NCI-H510A (cell line): Measurements from ENCODE around the gene NEDD8.

Source experiments
- DNase-seq: peaks from one replicate; lab custom pipeline; 2025; lab: John Stamatoyannopoulos, UW

The NEDD8 gene

DNA sequence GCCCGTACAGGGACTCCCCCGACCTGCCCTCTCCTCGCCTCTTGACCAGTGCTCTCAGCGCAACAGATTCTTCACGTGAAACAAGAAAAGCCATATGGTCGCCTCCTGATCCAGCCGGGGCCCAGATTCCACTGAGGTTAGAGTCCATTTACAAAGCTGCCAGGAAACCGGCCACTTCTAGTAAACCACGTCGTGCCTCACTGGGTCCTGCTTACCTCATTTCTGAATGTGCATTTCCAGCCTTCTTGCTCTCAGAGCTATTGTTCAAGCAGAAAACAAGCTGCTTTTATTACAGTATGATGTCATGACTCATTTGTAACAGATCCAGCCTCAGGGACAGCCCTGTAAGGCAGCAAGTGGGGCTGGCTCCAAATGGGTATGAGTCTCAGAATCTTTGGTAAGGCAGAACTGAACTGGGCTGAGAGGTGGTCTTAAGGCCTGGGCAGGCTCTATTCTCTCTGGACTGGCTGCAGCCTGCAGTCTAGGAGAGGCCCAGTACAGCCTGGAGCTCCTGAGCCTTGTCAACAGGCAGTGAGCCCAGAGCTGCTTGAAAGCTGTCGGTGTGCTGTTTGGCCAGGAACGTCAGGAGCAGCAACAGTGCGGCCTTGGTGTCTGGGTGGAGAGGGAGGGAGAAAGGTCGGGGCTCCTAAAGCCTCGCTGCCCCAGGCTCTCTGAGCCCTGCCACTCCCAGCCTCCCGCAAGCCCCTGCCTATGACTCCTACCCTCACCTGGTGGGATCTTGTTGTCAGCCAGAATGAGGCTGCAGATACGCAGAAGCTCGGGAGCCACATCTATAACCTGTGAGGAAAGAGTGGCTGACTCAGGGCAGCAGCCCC, 52.0 kb downstream of the NEDD8 start:
- no peak for DNase-seq

DNA sequence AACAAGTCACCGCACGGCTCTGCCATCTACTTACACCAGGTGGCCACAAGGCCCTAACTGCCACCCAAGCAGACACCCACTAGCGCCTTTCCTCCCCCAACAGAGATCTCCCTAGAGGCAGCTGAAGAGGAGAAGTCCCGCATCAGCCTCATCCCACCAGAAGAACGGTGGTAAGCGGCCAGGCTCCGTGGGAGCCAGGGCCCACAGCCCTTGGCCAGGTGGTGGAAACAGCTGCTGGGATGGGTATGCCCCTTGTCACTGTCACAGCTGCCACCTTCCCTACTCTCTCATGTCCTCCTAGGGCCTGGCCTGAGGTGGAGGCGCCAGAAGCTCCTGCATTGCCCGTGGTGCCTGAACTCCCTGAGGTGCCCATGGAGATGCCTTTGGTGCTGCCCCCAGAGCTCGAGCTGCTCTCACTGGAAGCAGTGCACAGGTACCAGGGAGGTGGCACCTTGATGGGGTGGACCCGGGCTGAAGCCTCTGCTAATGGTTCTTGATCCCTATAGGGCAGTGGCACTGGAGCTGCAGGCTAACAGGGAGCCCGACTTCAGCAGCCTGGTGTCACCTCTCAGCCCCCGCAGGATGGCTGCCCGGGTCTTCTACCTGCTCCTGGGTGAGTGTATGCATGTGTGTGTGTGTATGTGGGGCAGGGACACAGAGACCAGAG, 52.7 kb downstream of the NEDD8 start:
- no peak for DNase-seq

GRCh38 chr14:24178399-24179178, 53.6 kb downstream of the NEDD8 start:
- DNase-seq: no peak

DNA sequence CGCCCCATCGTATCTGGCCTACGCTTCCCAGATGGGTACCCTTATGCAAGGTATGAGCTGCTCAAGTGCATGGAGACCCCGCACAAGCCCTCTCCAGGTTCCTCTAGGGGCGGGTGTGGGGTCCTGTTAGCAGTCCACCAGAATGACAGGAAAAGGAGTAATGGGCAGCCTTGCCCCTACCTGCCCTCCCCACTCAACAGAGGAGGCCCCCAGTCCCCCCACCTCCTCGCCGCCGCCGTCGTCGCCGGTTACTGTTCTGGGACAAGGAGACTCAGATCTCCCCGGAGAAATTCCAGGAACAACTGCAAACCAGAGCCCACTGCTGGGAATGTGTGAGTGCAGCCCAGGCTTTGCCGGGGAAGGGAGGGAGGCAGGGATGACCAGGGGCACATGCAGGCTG, 54.3 kb downstream of the NEDD8 start:
- DNase-seq: no peak

DNA sequence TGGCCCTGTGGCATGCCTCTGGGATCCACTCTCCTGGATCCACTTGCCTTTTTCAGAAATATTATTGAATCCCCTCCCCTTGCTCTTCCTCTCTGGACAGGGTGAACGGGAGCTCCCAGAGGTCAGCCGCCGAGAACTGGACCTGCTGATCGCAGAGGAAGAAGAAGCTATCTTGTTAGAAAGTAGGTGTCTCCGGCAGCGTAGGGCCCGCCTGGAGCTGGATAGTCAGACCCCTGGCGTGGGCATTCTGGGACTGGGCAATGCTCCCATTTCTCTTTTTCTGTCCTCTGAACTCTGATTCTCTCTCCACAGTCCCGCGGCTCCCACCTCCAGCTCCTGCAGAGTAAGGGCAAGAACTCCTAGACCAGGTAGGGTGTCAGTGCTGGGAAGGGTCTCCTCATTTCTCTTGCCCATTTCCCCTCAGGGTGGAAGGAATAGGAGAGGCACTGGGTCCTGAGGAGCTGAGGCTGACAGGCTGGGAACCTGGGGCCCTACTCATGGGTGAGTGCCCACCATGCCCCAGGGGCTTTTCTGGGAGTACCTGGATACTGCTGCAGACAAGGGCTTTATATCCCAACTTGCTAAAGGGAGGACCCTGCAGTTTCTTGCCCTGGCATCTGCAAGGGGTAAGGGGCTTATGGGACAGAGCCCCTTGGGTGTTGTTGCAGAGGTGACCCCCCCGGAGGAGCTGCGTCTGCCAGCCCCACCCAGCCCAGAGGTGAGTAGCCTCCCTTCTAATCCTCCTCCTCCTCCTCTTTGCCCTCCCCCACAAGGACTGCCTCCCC, 54.9 kb downstream of the NEDD8 start:
- no peak for DNase-seq

DNA sequence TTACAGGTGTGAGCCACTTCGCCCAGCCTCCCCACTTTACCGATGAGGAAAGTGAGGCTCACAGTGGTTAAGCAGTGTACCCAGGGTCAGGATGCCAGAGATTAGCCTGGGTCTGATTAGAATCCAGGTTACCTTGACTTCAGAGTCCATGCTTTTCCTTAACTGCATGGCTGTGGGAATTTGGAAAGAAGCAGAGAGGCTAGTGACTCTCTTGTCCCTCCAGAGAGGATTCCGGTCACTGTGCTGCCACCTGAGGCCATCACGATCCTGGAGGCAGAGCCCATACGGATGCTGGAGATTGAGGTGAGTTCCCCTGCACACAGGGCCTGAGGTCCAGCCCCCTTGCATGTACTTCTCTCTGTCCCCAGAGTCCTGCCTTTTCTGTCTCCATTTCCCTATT, 55.6 kb downstream of the NEDD8 start:
- no peak for DNase-seq

DNA sequence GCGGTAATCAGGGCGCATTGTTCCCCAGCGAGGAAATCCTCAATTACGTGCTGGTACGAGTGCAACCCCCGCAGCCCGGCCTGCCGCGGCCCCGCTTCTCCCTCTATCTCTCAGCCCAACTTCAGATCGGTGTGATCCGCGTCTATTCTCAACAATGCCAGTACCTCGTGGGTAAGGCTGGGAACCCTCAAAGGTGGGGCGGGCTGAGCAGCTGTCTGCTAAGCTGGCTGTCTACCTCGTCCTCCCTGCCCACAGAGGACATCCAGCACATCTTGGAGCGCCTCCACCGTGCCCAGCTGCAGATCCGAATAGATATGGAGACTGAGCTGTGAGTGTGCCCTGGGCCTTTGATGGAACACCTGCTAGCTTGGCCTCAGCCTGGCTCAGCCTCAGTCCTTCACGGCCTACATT, 59.3 kb downstream of the NEDD8 start:
- DNase-seq: no peak

DNA sequence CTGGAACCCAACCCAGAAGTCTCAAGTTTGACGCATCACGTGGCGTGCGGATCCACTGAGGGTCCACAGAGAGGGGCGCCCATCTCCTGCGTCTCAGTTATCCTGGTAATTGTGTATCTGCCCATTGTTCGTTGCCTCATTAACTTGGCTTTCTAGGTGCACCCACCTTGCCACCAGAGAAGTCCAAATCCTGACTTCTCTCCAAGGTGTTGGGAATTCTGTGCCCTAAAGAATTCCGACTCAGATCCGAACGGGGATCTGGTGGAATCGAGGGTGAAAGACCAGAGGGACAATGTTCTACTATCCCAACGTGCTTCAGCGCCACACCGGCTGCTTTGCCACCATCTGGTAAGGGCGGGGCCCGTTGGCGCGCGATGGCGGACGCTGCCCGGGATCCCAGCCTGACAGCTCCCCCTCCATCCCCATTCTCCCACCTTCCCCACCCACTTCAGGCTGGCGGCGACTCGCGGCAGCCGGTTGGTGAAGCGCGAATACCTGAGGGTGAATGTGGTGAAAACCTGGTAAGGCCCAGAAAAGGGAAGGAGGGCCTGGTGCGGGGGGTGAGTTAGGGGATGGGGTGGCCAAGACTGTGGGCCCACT, 59.8 kb downstream of the NEDD8 start:
- peak; percentile 3 for DNase-seq

- peak; percentile 95 for DNase-seq
Observed at GRCh38 chr14:24171422-24172260, 60.5 kb downstream of the NEDD8 start, which contains the start of gene REC8. REC8 (plus strand) TSS chr14:24172080; CDS start chr14:24172553, 473 bp downstream.

DNA sequence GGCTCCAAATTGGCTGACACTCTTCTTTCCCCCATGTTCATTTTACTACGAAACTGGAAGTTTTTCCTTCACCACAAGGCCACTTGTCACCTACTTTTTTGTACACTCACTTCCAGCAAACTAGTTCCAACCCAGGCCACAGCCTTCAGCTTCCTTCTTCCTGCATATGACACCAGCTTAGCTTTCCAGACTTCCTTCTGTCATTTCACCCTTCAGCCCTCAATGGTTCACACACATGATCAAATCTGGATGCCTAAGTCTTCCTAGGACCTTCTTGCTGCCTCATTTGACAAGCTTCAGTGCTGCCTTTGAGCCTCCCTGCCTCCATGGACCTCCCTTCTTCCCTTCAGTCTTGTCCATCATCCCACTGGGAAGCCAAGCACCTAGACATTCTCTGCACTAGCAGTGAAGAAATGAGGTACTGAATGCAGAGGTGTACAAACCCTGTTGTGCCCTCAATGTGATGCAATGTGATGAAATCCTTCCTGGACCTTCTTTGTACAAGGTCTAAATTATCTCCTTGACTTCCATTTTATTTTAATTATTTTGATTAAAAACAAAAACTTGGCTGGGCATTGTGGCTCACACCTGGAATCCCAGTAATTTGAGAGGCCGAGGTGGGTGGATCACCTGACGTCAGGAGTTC, 64.6 kb downstream of the NEDD8 start:
- no peak for DNase-seq
